OCI-LY3 (cell line): ENCODE measurements around the gene GRIN1.
"Not testable (repeated sequence)": the region's sequence is repeated elsewhere in the genome, so short reads cannot be mapped to it uniquely, and the experiment has no call there.

Source experiments
- EZH2phosphoT487 ChIP-seq: fragments of 200-600 bp; shearing (Covaris generic); IDR thresholded peaks from 2 replicates; pipeline ENCODE4 v1.6.1; 2018; ENCODE audit warnings: antibody characterized with exemption, mixed run types, low read depth
- TF ChIP-seq, protein P1 (sequence below): fragments of 200-600, 300-600 bp; sonication (generic); IDR thresholded peaks from 2 replicates; pipeline ENCODE4 v1.5.1; 2014; ENCODE audit warnings: antibody characterized with exemption, low read length, low read depth

DNA sequence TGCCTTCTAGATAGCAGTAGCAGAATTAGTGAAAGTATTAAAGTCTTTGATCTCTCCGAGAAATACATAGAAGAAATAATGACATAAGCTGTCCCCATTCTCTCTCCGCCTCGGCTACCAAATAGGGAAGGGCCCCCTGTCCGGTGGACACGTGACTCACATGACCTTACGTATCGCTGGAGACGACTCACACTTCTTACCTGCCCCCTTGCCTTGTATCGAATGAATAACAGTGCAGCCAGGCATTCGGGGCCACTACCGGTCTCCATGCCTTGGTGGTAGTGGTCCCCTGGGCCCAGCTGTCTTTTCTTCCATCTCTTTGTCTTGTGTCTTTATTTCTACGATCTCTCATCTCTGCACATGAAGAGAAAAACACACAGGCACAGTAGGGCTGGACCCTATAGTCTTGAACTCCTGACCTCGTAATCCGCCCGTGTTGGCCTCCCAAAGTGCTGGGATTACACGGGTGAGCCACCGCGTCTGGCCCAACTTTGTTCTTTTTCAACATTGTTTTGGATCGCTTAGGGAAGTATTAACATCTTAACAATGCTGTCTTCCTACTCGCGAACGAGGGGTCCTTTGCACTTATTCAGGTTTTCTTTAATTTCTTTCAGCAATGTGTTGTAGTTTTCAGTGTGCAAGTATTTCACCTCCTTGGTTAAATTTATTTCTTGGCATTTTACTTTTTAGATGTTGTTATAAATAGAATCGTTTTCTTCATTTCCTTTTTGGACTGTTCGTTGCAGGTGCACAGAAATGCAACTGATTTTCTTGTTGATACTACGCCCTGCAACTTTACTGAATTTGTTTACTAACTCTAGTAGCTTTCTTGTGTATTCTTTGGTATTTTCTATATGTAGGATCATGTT, 16.8 kb upstream of the GRIN1 start:
- TF ChIP-seq, protein P1, sequence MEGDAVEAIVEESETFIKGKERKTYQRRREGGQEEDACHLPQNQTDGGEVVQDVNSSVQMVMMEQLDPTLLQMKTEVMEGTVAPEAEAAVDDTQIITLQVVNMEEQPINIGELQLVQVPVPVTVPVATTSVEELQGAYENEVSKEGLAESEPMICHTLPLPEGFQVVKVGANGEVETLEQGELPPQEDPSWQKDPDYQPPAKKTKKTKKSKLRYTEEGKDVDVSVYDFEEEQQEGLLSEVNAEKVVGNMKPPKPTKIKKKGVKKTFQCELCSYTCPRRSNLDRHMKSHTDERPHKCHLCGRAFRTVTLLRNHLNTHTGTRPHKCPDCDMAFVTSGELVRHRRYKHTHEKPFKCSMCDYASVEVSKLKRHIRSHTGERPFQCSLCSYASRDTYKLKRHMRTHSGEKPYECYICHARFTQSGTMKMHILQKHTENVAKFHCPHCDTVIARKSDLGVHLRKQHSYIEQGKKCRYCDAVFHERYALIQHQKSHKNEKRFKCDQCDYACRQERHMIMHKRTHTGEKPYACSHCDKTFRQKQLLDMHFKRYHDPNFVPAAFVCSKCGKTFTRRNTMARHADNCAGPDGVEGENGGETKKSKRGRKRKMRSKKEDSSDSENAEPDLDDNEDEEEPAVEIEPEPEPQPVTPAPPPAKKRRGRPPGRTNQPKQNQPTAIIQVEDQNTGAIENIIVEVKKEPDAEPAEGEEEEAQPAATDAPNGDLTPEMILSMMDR, result not testable (repeated sequence)
- TF ChIP-seq EZH2phosphoT487, result not testable (repeated sequence)
